Spleen (tissue), 7 donors: ENCODE data around the gene IGF2.

Experiments
- POLR2A ChIP-seq, 3 donors: fragments of 450-650 bp; IDR thresholded peaks; one replicate each; pipeline ENCODE4 v1.5.1; 2017; ENCODE audit warnings: antibody characterized with exemption in 3 of 3, mild to moderate bottlenecking in 1 of 3
- TF ChIP-seq, protein P1 (sequence below), 11 experiments: fragments of 200-600 bp in 7 of 11; fragments of 450-650 bp in 4 of 11; sonication (generic) in 4 of 11; IDR thresholded peaks in 8 of 11; conservative IDR thresholded peaks in 3 of 11; 1 replicate in 7 of 11; 2 replicates in 4 of 11; pipeline versions ENCODE4 v1.4.0 to v1.8.0; 2016 to 2021; ENCODE audit warnings: antibody characterized with exemption in 11 of 11, inconsistent platforms in 4 of 11, mild to moderate bottlenecking in 1 of 11
- donor health status: DM: no; HTN: no; CAD: no; lungs with moderate emphysema.
- donor health status: DM: no; HTN: no; CAD: no.
- donor health status: DM: no; HTN: no; CAD: no.

DNA sequence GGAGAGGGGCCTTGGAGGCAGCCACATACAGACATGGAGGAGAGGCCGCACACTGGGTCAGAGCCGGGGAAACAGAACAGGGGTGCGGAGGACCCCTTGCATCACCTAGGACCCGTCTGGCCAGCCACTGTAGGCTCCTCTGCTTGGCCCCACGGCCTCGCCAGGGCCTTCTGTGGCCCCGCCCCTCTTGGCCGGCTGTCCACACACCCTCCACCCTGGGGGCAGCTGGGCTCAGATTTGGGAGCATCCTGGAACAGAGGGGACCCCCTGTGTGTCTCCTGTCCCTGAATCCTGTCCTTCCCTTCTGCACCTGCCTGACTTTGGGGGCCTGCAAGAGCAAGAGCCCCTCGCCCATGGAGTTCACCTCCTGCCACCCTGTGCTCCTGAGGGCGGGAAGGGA, 40.3 kb upstream of the IGF2 start:
- TF ChIP-seq, protein P1, sequence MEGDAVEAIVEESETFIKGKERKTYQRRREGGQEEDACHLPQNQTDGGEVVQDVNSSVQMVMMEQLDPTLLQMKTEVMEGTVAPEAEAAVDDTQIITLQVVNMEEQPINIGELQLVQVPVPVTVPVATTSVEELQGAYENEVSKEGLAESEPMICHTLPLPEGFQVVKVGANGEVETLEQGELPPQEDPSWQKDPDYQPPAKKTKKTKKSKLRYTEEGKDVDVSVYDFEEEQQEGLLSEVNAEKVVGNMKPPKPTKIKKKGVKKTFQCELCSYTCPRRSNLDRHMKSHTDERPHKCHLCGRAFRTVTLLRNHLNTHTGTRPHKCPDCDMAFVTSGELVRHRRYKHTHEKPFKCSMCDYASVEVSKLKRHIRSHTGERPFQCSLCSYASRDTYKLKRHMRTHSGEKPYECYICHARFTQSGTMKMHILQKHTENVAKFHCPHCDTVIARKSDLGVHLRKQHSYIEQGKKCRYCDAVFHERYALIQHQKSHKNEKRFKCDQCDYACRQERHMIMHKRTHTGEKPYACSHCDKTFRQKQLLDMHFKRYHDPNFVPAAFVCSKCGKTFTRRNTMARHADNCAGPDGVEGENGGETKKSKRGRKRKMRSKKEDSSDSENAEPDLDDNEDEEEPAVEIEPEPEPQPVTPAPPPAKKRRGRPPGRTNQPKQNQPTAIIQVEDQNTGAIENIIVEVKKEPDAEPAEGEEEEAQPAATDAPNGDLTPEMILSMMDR (IDR thresholded peaks at IDR 0.05 in 8 of 11, conservative IDR thresholded peaks at IDR 0.05 in 3 of 11) = no peak
- TF ChIP-seq POLR2A (IDR thresholded peaks at IDR 0.05) = no peak
